ENCODE results near the gene PFKL.

DNA sequence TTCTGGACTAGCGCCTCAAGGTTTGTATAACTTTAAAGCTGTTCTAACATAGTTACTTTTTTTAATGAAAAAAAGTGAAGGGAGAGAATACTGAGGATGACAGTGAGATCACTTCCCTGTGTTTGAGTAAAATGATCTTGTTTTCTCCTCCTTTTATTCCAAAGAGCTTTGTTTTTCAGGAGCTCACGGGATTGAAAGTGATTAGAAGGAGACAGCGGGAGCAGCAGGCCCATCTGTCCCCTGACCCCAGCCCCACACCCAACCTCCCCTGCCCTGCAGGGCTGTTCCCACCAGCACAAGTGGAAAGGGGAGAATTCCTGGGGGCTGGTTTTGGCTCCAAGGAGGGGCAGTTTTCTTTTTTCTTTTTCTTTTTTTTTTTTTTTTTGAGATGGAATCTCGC, 36.1 kb upstream of the PFKL start:
- no peak for TF ChIP-seq POLR2AphosphoS5 (IDR thresholded peaks at IDR 0.05)
- TF ChIP-seq, protein P1, sequence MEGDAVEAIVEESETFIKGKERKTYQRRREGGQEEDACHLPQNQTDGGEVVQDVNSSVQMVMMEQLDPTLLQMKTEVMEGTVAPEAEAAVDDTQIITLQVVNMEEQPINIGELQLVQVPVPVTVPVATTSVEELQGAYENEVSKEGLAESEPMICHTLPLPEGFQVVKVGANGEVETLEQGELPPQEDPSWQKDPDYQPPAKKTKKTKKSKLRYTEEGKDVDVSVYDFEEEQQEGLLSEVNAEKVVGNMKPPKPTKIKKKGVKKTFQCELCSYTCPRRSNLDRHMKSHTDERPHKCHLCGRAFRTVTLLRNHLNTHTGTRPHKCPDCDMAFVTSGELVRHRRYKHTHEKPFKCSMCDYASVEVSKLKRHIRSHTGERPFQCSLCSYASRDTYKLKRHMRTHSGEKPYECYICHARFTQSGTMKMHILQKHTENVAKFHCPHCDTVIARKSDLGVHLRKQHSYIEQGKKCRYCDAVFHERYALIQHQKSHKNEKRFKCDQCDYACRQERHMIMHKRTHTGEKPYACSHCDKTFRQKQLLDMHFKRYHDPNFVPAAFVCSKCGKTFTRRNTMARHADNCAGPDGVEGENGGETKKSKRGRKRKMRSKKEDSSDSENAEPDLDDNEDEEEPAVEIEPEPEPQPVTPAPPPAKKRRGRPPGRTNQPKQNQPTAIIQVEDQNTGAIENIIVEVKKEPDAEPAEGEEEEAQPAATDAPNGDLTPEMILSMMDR (IDR thresholded peaks at IDR 0.05) = no peak
- no peak for TF ChIP-seq POLR2A (IDR thresholded peaks at IDR 0.05)
